ENCODE results near the gene ASIC2.

The ASIC2 gene

GRCh38 chr17:33258296-33258695 is 34.8 kb downstream of the ASIC2 start:
- H3K4me3 ChIP-seq (ENCODE audit: low read depth, low read length), result no peak overlapping the region
- H3K9me3 ChIP-seq (ENCODE audit: control insufficient read depth, insufficient read depth, low read depth, low read length), result no peaks in the 10 kb centered on the region
- H3K4me1 ChIP-seq (ENCODE audit: control insufficient read depth, insufficient read depth, low read length), result no peaks in the 10 kb centered on the region
- H3K27ac ChIP-seq (ENCODE audit: extremely low read depth, low read depth, low read length), result no peak overlapping the region
- no peak for TF ChIP-seq ZNF114 (tag by site-specific recombination; IDR thresholded peaks at IDR 0.05)
- TF ChIP-seq ZNF639 (tag by site-specific recombination; IDR thresholded peaks at IDR 0.05), result no peak
- no peak for TF ChIP-seq ZNF792 (tag by site-specific recombination; IDR thresholded peaks at IDR 0.05)
- no peak for TF ChIP-seq BCL11A (tag by site-specific recombination; IDR thresholded peaks at IDR 0.05; ENCODE audit: low read depth)
- TF ChIP-seq ZNF529 (tag by site-specific recombination; IDR thresholded peaks at IDR 0.05; ENCODE audit: insufficient replicate concordance), result no peak
- ChIA-PET CTCF (interaction anchor here (0.6 kb wide), 1 partner anchor 428 kb away, joined by 3 read pairs; no protein-coding TSS in a partner anchor), POLR2A (no interaction called here)
- no peaks in the 10 kb centered on the region for H3K36me3 ChIP-seq (ENCODE audit: control insufficient read depth in 2 of 2, insufficient read depth in 1 of 2, low read length in 2 of 2)

- ChIA-PET POLR2A (no interaction called here), CTCF (interaction anchor here (0.6 kb wide), 1 partner anchor 368 kb away, joined by 3 read pairs; the partner anchor contains the start of gene MYO1D)
- TF ChIP-seq ZNF18 (tag by site-specific recombination; IDR thresholded peaks at IDR 0.05) (no peak), TRIM28 (IDR thresholded peaks at IDR 0.05; ENCODE audit: borderline replicate concordance, low read length) (no peak), ZNF433 (tag by site-specific recombination; IDR thresholded peaks at IDR 0.05; ENCODE audit: low read depth) (no peak), ZFP69B (tag by site-specific recombination; IDR thresholded peaks at IDR 0.05) (no peak), ZNF350 (tag by site-specific recombination; IDR thresholded peaks at IDR 0.05) (no peak), ZNF175 (tag by site-specific recombination; IDR thresholded peaks at IDR 0.05) (no peak), ZNF610 (tag by site-specific recombination; IDR thresholded peaks at IDR 0.05; ENCODE audit: borderline replicate concordance) (no peak), GLI2 (tag by site-specific recombination; IDR thresholded peaks at IDR 0.05; ENCODE audit: borderline replicate concordance, low read depth) (no peak), ZNF239 (tag by site-specific recombination; IDR thresholded peaks at IDR 0.05) (no peak), ZNF248 (tag by site-specific recombination; IDR thresholded peaks at IDR 0.05) (no peak), ZSCAN16 (tag by site-specific recombination; IDR thresholded peaks at IDR 0.05) (no peak), KLF17 (tag by site-specific recombination; IDR thresholded peaks at IDR 0.05) (no peak), ZNF16 (tag by site-specific recombination; IDR thresholded peaks at IDR 0.05; ENCODE audit: low read depth) (no peak), ZNF548 (tag by site-specific recombination; IDR thresholded peaks at IDR 0.05) (no peak)
- H3K4me3 ChIP-seq (ENCODE audit: low read depth, low read length), result no peak overlapping the region
- no peak overlapping the region for H3K27ac ChIP-seq (ENCODE audit: extremely low read depth, low read depth, low read length)
- H3K36me3 ChIP-seq (ENCODE audit: control insufficient read depth in 2 of 2, insufficient read depth in 1 of 2, low read length in 2 of 2), result no peaks in the 10 kb centered on the region
- no peaks in the 10 kb centered on the region for H3K4me1 ChIP-seq (ENCODE audit: control insufficient read depth, insufficient read depth, low read length)
- H3K9me3 ChIP-seq (ENCODE audit: control insufficient read depth, insufficient read depth, low read depth, low read length), result no peaks in the 10 kb centered on the region
These were observed 47.9 kb downstream of the ASIC2 start for GRCh38 chr17:33245183-33245582.

- H3K9me3 ChIP-seq (ENCODE audit: control insufficient read depth, insufficient read depth, low read depth, low read length), result no peaks in the 10 kb centered on the region
- H3K4me3 ChIP-seq (ENCODE audit: low read depth, low read length), result no peak overlapping the region
- TF ChIP-seq ZNF768 (tag by site-specific recombination; IDR thresholded peaks at IDR 0.05), result peak; percentile 60; the same call in 1 of the 2 replicates
- TF ChIP-seq ZNF223 (tag by site-specific recombination; IDR thresholded peaks at IDR 0.05), result no peak
- POLR2A ChIA-PET, result no interaction called here
- no peaks in the 10 kb centered on the region for H3K4me1 ChIP-seq (ENCODE audit: control insufficient read depth, insufficient read depth, low read length)
- CTCF ChIA-PET, result no interaction called here
- H3K27ac ChIP-seq (ENCODE audit: extremely low read depth, low read depth, low read length), result no peak overlapping the region
- no peaks in the 10 kb centered on the region for H3K36me3 ChIP-seq (ENCODE audit: control insufficient read depth in 2 of 2, insufficient read depth in 1 of 2, low read length in 2 of 2)
These were observed 49.4 kb downstream of the ASIC2 start for GRCh38 chr17:33243732-33244131.
